HEK293 (cell line): ENCODE measurements around the gene CATSPERD.

Experiments
- AEBP2 ChIP-seq: fragments of 450-650 bp; formaldehyde crosslinking; IDR thresholded peaks from 2 replicates; pipeline ENCODE4 v1.5.1; 2016; ENCODE audit warnings: missing biosample characterization, missing genetic modification characterization, borderline replicate concordance
- EGR2 ChIP-seq: fragments of 450-650 bp; formaldehyde crosslinking; IDR thresholded peaks from 2 replicates; pipeline ENCODE4 v1.5.1; 2016; ENCODE audit warnings: low read depth, missing biosample characterization, missing genetic modification characterization
- HIC1 ChIP-seq: fragments of 450-650 bp; formaldehyde crosslinking; IDR thresholded peaks from 2 replicates; pipeline ENCODE4 v1.5.1; 2016; ENCODE audit warnings: missing biosample characterization, missing genetic modification characterization
- IKZF3 ChIP-seq: fragments of 450-650 bp; IDR thresholded peaks from 2 replicates; pipeline ENCODE4 v1.5.0; 2018; ENCODE audit warnings: missing biosample characterization, mild to moderate bottlenecking, missing genetic modification characterization, moderate library complexity
- SP3 ChIP-seq: fragments of 450-650 bp; formaldehyde crosslinking; IDR thresholded peaks from 2 replicates; pipeline ENCODE4 v1.5.1; 2016; ENCODE audit warnings: missing biosample characterization, missing genetic modification characterization
- ZBTB26 ChIP-seq: fragments of 450-650 bp; formaldehyde crosslinking; optimal IDR thresholded peaks from 2 replicates; pipeline ENCODE3; 2016; ENCODE audit warnings: missing biosample characterization, mild to moderate bottlenecking, missing genetic modification characterization
- ZEB2 ChIP-seq: fragments of 450-650 bp; formaldehyde crosslinking; IDR thresholded peaks from 2 replicates; pipeline ENCODE4 v1.5.1; 2016; ENCODE audit warnings: missing biosample characterization, missing genetic modification characterization
- ZFHX2 ChIP-seq: fragments of 450-650 bp; formaldehyde crosslinking; conservative IDR thresholded peaks from 2 replicates; pipeline ENCODE4 v1.5.1; 2016; ENCODE audit warnings: missing biosample characterization, missing genetic modification characterization
- ZNF335 ChIP-seq: fragments of 450-650 bp; formaldehyde crosslinking; conservative IDR thresholded peaks from 2 replicates; pipeline ENCODE4 v1.5.1; 2016; ENCODE audit warnings: missing biosample characterization, missing genetic modification characterization
- ZNF423 ChIP-seq: fragments of 450-650 bp; formaldehyde crosslinking; IDR thresholded peaks from 2 replicates; pipeline ENCODE4 v1.5.1; 2016; ENCODE audit warnings: missing biosample characterization, missing genetic modification characterization
- ZNF560 ChIP-seq: fragments of 450-650 bp; formaldehyde crosslinking; IDR thresholded peaks from 2 replicates; pipeline ENCODE4 v1.5.1; 2017; ENCODE audit warnings: missing biosample characterization, missing genetic modification characterization, borderline replicate concordance
- ZNF621 ChIP-seq: fragments of 450-650 bp; formaldehyde crosslinking; IDR thresholded peaks from 2 replicates; pipeline ENCODE4 v1.5.1; 2017; ENCODE audit warnings: missing biosample characterization, missing genetic modification characterization
- ZNF639 ChIP-seq: fragments of 450-650 bp; formaldehyde crosslinking; IDR thresholded peaks from 2 replicates; pipeline ENCODE4 v1.5.1; 2016; ENCODE audit warnings: missing biosample characterization, missing genetic modification characterization
- ZNF645 ChIP-seq: fragments of 450-650 bp; formaldehyde crosslinking; IDR thresholded peaks from 2 replicates; pipeline ENCODE4; 2016; ENCODE audit warnings: missing biosample characterization, missing genetic modification characterization
- ZNF677 ChIP-seq: fragments of 450-650 bp; IDR thresholded peaks from 2 replicates; pipeline ENCODE4 v1.5.0; 2018; ENCODE audit warnings: missing biosample characterization, mild to moderate bottlenecking, missing genetic modification characterization, moderate library complexity
- ZNF76 ChIP-seq: fragments of 450-650 bp; formaldehyde crosslinking; IDR thresholded peaks from 2 replicates; pipeline ENCODE4; 2016; ENCODE audit warnings: low read depth, missing biosample characterization, missing genetic modification characterization, borderline replicate concordance
- ZNF777 ChIP-seq: fragments of 450-650 bp; formaldehyde crosslinking; IDR thresholded peaks from 2 replicates; pipeline ENCODE4 v1.5.1; 2017; ENCODE audit warnings: missing biosample characterization, missing genetic modification characterization, borderline replicate concordance
- ZNF785 ChIP-seq: fragments of 450-650 bp; formaldehyde crosslinking; IDR thresholded peaks from 2 replicates; pipeline ENCODE4 v1.5.1; 2016; ENCODE audit warnings: missing biosample characterization, missing genetic modification characterization
- ZSCAN16 ChIP-seq: fragments of 450-650 bp; formaldehyde crosslinking; IDR thresholded peaks from 2 replicates; pipeline ENCODE4 v1.5.1; 2016; ENCODE audit warnings: missing biosample characterization, missing genetic modification characterization
- ZSCAN18 ChIP-seq: fragments of 450-650 bp; formaldehyde crosslinking; IDR thresholded peaks from 2 replicates; pipeline ENCODE4 v1.5.1; 2016; ENCODE audit warnings: missing biosample characterization, missing genetic modification characterization
- ZSCAN30 ChIP-seq: fragments of 450-650 bp; IDR thresholded peaks from 2 replicates; pipeline ENCODE4 v1.5.1; 2018; ENCODE audit warnings: missing biosample characterization, mild to moderate bottlenecking, missing genetic modification characterization, moderate library complexity

Gene CATSPERD

GRCh38 chr19:5805462-5806132 lies 85.2 kb downstream of the CATSPERD start (continued):
- TF ChIP-seq AEBP2 (tag by site-specific recombination) (no peak), ZFHX2 (peak; percentile 72), ZNF645 (tag by site-specific recombination) (no peak), ZSCAN30 (tag by site-specific recombination) (peak; percentile 49; the same call in 1 of the 2 replicates), EGR2 (tag by site-specific recombination) (peak; percentile 60), IKZF3 (tag by site-specific recombination) (peak; percentile 47), ZNF621 (no peak), ZNF785 (no peak), HIC1 (tag by site-specific recombination) (no peak), ZNF677 (tag by site-specific recombination) (no peak), ZNF560 (peak; percentile 37; the same call in 1 of the 2 replicates), ZNF639 (tag by site-specific recombination) (no peak), SP3 (tag by site-specific recombination) (peak; percentile 40; the same call in 1 of the 2 replicates), ZNF423 (tag by site-specific recombination) (no peak), ZNF777 (tag by site-specific recombination) (peak; percentile 93), ZSCAN16 (tag by site-specific recombination) (no peak), ZEB2 (tag by site-specific recombination) (peak; percentile 87), ZNF335 (peak; percentile 42), ZBTB26 (tag by site-specific recombination) (peak; percentile 77), ZSCAN18 (tag by site-specific recombination) (no peak), ZNF76 (tag by site-specific recombination) (peak; percentile 33; the same call in 1 of the 2 replicates)
